GM21423 (cell line): ENCODE data around the gene NOTCH4.
"Not testable (repeated sequence)": the region's sequence is repeated elsewhere in the genome, so short reads cannot be mapped to it uniquely, and the experiment has no call there.

Experiments
- ATAC-seq: cut with Tn5 transposase; IDR thresholded peaks from one replicate; pipeline ENCODE4 v1.9.1; 2021; ENCODE audit warnings: mild to moderate bottlenecking, moderate library complexity; ENCODE audit not compliant: unreplicated experiment

Gene NOTCH4

DNA sequence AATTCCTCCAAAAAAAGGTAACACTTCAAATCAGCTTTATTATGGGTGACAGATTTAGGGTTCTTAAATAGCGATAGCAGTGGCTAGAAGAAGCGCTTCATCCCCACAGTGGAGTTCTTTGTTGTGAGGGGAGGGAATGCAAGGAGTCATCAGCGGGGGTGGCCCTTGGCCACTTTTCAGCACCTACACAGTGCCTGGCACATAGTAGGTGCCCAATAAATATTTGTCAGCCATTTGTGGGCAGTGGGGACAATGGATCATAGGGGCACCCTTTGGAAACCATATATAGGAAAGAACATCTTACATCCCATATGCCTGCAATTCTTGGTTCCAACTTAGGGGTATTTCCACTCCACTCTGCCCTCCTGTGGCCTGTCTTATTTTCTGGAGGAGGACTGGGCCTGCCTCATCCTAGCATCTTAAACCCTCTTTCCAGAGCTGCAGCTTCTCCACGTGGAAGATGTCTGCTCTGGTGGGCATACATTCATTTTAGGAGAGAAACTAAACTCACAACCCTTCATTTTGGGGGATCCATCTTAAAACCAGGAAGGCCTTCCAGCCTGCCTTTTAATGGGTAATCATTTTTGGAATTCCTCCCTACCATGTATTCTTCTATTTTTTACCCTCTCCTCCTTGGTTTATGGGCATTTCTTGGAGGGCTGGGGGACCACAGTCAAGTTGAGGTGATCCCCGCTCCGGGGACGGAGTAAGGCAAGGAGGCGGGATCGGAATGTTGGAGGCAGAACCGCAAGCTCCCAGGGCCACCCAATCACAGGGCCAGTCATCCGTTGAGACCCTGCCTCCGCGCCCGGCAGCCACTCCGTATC, 28.8 kb downstream of the NOTCH4 start:
- peak; percentile 71 for ATAC-seq

GRCh38 chr6:32194388-32194787, 29.5 kb downstream of the NOTCH4 start:
- no peak for ATAC-seq

- not testable (repeated sequence) for ATAC-seq
Measured at GRCh38 chr6:32193096-32193495, 30.8 kb downstream of the NOTCH4 start.

GRCh38 chr6:32192608-32193039, 31.2 kb downstream of the NOTCH4 start, which contains the start of gene GPSM3:
GPSM3 (minus strand) TSS chr6:32192643; CDS start chr6:32192513, 130 bp downstream.
- ATAC-seq: no peak

GRCh38 chr6:32191696-32192607, 31.9 kb downstream of the NOTCH4 start:
- ATAC-seq: no peak

- ATAC-seq: no peak
Measured at GRCh38 chr6:32190911-32191677, 32.8 kb downstream of the NOTCH4 start.

DNA sequence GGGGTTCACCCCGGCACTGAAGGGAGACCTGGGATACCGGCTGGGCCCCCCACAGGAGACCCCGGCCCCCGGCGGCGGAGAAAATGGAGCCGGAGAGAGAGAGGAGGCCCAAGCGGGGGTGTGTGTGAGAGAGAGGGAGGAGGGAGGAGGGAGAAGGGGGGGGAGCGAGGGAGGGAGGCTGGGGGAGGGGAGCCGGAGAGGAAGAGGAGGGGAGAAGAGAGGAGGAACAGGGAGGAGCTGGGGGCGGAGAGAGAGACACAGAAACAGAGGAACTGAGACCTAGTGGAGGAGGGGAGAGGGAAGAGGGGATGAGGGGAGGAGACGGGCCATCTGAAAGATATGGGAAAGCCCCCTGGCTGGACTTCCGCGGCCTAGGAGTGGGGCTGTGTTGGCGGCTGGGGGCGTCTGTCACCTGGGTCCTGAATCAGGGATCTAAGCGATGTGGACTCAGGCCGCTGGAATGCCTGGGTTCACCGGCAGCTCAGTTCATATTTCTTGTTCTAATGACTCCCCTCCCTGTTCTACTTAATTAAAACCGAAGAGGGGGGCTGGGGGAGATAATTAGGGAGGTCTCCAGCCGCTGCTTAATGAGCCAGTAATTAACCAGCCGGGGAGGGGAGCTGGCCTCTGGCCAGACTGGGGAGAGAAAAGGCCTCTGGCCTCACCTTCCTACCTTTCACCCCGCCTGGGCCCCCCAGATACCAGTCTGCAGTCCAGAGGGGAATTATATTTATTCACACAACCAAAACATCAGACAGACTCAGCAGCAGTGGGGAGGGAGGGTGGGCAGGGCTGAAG, 33.6 kb downstream of the NOTCH4 start, which contains the start of gene PBX2:
TSS of gene PBX2 (minus strand) at position 149 of the 798 bp plus-strand sequence. CDS start 287 bp downstream, outside the sequence.
- ATAC-seq: peak; percentile 61

DNA sequence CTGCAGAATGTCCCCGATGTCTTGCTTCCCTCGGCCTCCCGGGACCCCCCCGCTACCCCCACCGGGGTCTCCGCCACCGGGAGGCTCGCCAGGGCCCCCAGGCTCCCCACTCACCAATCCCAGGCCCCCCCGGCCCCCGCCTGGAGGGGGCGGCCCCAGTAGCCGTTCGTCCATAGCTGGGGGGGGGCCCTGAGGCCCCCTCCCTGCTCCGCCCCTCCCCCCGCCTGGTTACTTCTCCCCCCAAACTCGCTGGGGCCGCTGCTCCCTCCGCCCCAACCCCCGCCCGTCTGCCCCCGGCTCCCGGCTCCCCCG, 34.2 kb downstream of the NOTCH4 start:
- ATAC-seq: no peak

- ATAC-seq: no peak
Measured at GRCh38 chr6:32189069-32189741, 34.7 kb downstream of the NOTCH4 start.

- ATAC-seq: no peak
Measured at GRCh38 chr6:32188381-32189068, 35.3 kb downstream of the NOTCH4 start.

DNA sequence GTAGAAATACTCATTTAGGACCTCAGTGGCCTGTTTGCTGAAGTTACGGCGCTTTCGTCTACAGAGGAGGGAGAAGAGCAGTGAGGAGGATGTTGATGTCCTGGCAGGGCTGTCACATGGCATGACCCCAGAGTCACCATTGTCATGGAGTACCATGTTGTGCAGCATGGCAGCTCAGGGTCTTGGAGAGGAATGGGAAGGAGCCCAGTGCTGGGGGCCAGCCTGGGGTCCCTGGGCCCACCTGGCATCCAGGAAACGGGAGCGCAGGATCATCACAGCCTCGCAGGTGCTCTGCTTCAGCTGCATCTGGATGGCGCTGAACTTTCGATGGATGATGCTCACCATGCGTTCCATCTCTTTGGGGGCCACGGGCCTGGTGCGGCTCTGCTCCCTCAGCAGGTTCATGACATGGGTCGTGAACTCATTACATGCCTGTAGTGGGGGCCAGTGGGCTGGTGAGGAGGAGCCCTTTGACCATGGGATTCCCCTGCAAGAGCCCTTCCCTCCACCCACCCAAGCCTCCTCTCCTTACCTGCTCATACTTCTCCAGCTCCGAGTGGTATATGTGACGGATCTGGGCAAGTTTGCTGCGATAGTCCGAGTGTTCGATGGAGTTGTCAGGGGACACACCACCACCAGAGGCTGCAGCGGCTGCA, 36.0 kb downstream of the NOTCH4 start:
- not testable (repeated sequence) for ATAC-seq

DNA sequence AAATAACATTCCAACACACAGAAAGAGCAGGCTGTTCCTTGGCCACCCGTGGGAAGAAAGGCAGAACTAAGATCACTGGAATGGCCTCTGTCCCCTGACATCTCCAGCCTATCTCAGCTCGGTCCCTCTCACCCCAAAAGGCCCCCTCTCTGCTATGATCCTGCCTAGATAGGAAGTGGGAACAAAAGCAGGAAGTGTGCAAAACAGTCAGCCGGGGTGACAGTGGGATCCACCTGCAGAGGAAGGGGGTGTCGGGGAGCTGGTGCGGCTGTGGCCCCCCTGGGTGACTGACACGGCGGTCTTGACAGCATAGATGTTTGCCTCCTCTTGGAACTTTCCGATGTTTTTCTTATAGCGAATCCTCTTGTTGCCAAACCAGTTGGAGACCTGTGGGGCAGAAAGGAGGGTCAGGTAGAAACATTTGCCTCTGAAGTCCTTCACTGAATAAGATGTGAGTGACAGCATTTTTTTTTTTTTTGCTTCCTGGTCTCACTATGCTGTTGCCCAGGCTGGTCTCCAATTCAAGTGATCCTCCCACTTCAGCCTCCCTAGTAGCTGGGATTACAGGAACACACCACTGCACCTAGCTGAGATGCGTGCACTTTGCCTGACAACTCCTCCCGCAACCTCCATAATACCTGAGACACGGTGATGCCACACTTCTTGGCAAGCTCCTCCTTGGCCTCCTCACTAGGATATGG, 36.7 kb downstream of the NOTCH4 start:
- ATAC-seq: no peak

GRCh38 chr6:32186151-32186840, 37.6 kb downstream of the NOTCH4 start:
- ATAC-seq: not testable (repeated sequence)

- not testable (repeated sequence) for ATAC-seq
Measured at GRCh38 chr6:32185681-32186131, 38.2 kb downstream of the NOTCH4 start.

GRCh38 chr6:32184084-32184640, 39.7 kb downstream of the NOTCH4 start, which contains the start of gene AGER:
AGER (minus strand) TSS chr6:32184253; CDS start chr6:32184222, 31 bp downstream.
- no peak for ATAC-seq

DNA sequence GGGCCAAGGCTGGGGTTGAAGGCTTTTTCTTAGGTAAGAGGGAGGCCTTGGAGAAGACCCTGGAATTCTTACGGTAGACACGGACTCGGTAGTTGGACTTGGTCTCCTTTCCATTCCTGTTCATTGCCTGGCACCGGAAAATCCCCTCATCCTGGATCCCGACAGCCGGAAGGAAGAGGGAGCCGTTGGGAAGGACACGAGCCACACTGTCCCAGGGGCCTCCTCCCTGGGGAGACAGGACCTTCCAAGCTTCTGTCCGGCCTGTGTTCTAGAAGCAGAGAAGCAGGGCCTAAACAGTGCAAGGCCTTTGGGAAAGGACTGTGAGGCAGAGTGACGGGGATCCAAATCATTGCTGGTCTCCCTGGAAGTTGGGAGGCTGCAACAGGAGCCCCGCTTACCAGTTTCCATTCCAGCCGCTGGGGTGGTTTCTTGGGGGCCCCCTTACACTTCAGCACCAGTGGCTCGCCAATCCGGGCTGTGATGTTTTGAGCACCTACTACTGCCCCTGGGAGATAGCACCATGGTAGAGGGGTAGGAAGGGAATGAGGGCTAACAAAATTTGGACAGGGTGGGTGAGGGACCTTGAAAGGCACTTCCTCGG, 40.3 kb downstream of the NOTCH4 start:
- ATAC-seq: no peak
